Measurements from ENCODE around the gene SMOC2. TPM values are rescaled to one million over a fixed set of nuclear protein-coding genes. Genes with fewer than 3 reads are reported as not detected.

SMOC2 gene
- total RNA-seq, 4 donors from 2014 or later = 10.7 to 14.9 (median 13.7) TPM

GRCh38 chr6:168450917-168451316 is 9.9 kb downstream of the SMOC2 start:
- Histone ChIP-seq H3K9me3 (no peaks in the 10 kb centered on the region), H3K36me3 (no peaks in the 10 kb centered on the region), H3K4me1 (no peaks in the 10 kb centered on the region), H3K4me3 (no peak overlapping the region), H3K27me3 (no peaks in the 10 kb centered on the region), H3K27ac (no peak overlapping the region)
- no peak for DNase-seq
- TF ChIP-seq POLR2A (IDR thresholded peaks at IDR 0.05) (no peak), CTCF (IDR thresholded peaks at IDR 0.05) (no peak)

- no peak for DNase-seq
- no peak for TF ChIP-seq CTCF (IDR thresholded peaks at IDR 0.05)
- no peak for TF ChIP-seq POLR2A (IDR thresholded peaks at IDR 0.05)
- H3K9me3 ChIP-seq = no peaks in the 10 kb centered on the region
- no peaks in the 10 kb centered on the region for H3K4me1 ChIP-seq
- no peaks in the 10 kb centered on the region for H3K36me3 ChIP-seq
- H3K27me3 ChIP-seq = no peaks in the 10 kb centered on the region
- H3K4me3 ChIP-seq = no peak overlapping the region
- no peak overlapping the region for H3K27ac ChIP-seq
Measured at GRCh38 chr6:168451805-168452517, 11.0 kb downstream of the SMOC2 start.

GRCh38 chr6:168452685-168453377 is 11.8 kb downstream of the SMOC2 start:
- H3K36me3 ChIP-seq = no peaks in the 10 kb centered on the region
- no peak overlapping the region for H3K4me3 ChIP-seq
- no peaks in the 10 kb centered on the region for H3K4me1 ChIP-seq
- DNase-seq = no peak
- no peak overlapping the region for H3K27ac ChIP-seq
- no peaks in the 10 kb centered on the region for H3K27me3 ChIP-seq
- TF ChIP-seq CTCF (IDR thresholded peaks at IDR 0.05) (no peak), POLR2A (IDR thresholded peaks at IDR 0.05) (no peak)
- H3K9me3 ChIP-seq = no peaks in the 10 kb centered on the region

- TF ChIP-seq CTCF (IDR thresholded peaks at IDR 0.05) = no peak
- no peak for TF ChIP-seq POLR2A (IDR thresholded peaks at IDR 0.05)
- DNase-seq = no peak
- Histone ChIP-seq H3K4me1 (no peaks in the 10 kb centered on the region), H3K9me3 (no peaks in the 10 kb centered on the region), H3K36me3 (no peaks in the 10 kb centered on the region), H3K27ac (no peak overlapping the region), H3K4me3 (no peak overlapping the region), H3K27me3 (no peaks in the 10 kb centered on the region)
Measured at GRCh38 chr6:168455847-168456530, 15.0 kb downstream of the SMOC2 start.

GRCh38 chr6:168456907-168457652 is 16.1 kb downstream of the SMOC2 start:
- Histone ChIP-seq H3K4me3 (no peak overlapping the region), H3K27me3 (no peaks in the 10 kb centered on the region), H3K4me1 (no peaks in the 10 kb centered on the region), H3K9me3 (no peaks in the 10 kb centered on the region), H3K36me3 (no peaks in the 10 kb centered on the region), H3K27ac (no peak overlapping the region)
- TF ChIP-seq POLR2A (IDR thresholded peaks at IDR 0.05) (no peak), CTCF (IDR thresholded peaks at IDR 0.05) (no peak)
- DNase-seq = no peak

All from Peyer's patch (tissue), 4 donors.